HepG2 (cell line): ENCODE data around the gene TRIP6. TPM values are rescaled to one million over a fixed set of nuclear protein-coding genes. Genes with fewer than 3 reads are reported as not detected.

ENCODE experiments used
- KDM5B ChIP-seq: sonication (generic); formaldehyde crosslinking; IDR thresholded peaks from 2 replicates; pipeline ENCODE4 v1.4.0; 2020; ENCODE audit warnings: missing genetic modification reagents, mild to moderate bottlenecking, borderline replicate concordance
- MTA1 ChIP-seq: sonication (generic); formaldehyde crosslinking; IDR thresholded peaks from 2 replicates; pipeline ENCODE4 v1.4.0; 2020; ENCODE audit warnings: missing genetic modification reagents, mild to moderate bottlenecking, borderline replicate concordance
- NCOA2 ChIP-seq: sonication (generic); formaldehyde crosslinking; IDR thresholded peaks from 2 replicates; pipeline ENCODE4 v1.8.0; 2022; ENCODE audit warnings: inconsistent platforms
- ZBTB1 ChIP-seq: sonication (generic); formaldehyde crosslinking; IDR thresholded peaks from 2 replicates; pipeline ENCODE4 v1.4.0; 2020; ENCODE audit warnings: missing genetic modification reagents, borderline replicate concordance
- ZBTB20 ChIP-seq: sonication (generic); formaldehyde crosslinking; IDR thresholded peaks from 2 replicates; pipeline ENCODE4 v1.8.1; 2023; ENCODE audit warnings: missing genetic modification reagents, low read depth, mild to moderate bottlenecking, borderline replicate concordance
- ZBTB4 ChIP-seq: sonication (generic); formaldehyde crosslinking; IDR thresholded peaks from 2 replicates; pipeline ENCODE4 v1.4.0; 2020; ENCODE audit warnings: missing genetic modification reagents, mild to moderate bottlenecking, borderline replicate concordance
- ZHX2 ChIP-seq, 2 experiments: sonication (generic) in 1 of 2; formaldehyde crosslinking in 1 of 2; IDR thresholded peaks; 2 replicates each; pipeline versions ENCODE4 v1.6.1 to v1.9.0; 2014 to 2022; ENCODE audit warnings: antibody characterized with exemption in 1 of 2, borderline replicate concordance in 1 of 2, inconsistent platforms in 1 of 2, low read depth in 1 of 2, missing genetic modification reagents in 1 of 2
- polyA plus RNA-seq, 8 experiments: library from polyadenylated mRNA; depleted of rRNA in 3 of 8; stranded (reverse) in 7 of 8; unstranded in 1 of 8; fragments of >200 nt; fragmentation: Illumina TruSeq in 4 of 8; extraction: Trizol in 4 of 8; gene quantifications; 2 replicates each; pipeline versions ENCODE4 v1.2.1 to v1.2.3, GENCODE V29; 2011 to 2016; ENCODE audit warnings: low read depth in 4 of 8, missing spikeins in 1 of 8, mixed read lengths in 1 of 8; ENCODE audit not compliant: insufficient read depth in 1 of 8
- total RNA-seq, 5 experiments: library from RNA; depleted of rRNA; stranded (reverse); fragments of >200 nt; fragmentation: Illumina TruSeq; extraction: Trizol; gene quantifications; 2 replicates each; pipeline ENCODE4 v1.2.3, GENCODE V29; 2016; ENCODE audit warnings: low read depth in 1 of 5

The TRIP6 gene
- total and polyA plus RNA-seq, 2 of the 13 experiments (the other 11 are each of a cell fraction or from before 2014, with no cell fraction given): 0.34 to 0.38 TPM

- TF ChIP-seq KDM5B (CRISPR knock-in tag): no peak
- no peak for TF ChIP-seq ZBTB4
- TF ChIP-seq NCOA2 (CRISPR knock-in tag): no peak
- no peak for TF ChIP-seq ZBTB20 (CRISPR knock-in tag)
- no peak for TF ChIP-seq ZBTB1 (CRISPR knock-in tag)
- TF ChIP-seq ZHX2 (IDR thresholded peaks at IDR 0.05; ENCODE audit: low read depth): no peak
- no peak for TF ChIP-seq ZHX2 (CRISPR knock-in tag; IDR thresholded peaks at IDR 0.05; ENCODE audit: borderline replicate concordance)
- TF ChIP-seq MTA1 (CRISPR knock-in tag): no peak
Measured at GRCh38 chr7:100888291-100888987, 21.3 kb downstream of the TRIP6 start (continued).
